Ammon's horn (tissue), 1 donor: ENCODE results near the gene CDH13.
"Not testable (repeated sequence)": the region's sequence is repeated elsewhere in the genome, so short reads cannot be mapped to it uniquely, and the experiment has no call there.

ENCODE experiments used
- DNase-seq: peaks from one replicate; pipeline ENCODE4 v3.0.0-alpha.2; 2016; ENCODE audit warnings: low spot score

The CDH13 gene

DNA sequence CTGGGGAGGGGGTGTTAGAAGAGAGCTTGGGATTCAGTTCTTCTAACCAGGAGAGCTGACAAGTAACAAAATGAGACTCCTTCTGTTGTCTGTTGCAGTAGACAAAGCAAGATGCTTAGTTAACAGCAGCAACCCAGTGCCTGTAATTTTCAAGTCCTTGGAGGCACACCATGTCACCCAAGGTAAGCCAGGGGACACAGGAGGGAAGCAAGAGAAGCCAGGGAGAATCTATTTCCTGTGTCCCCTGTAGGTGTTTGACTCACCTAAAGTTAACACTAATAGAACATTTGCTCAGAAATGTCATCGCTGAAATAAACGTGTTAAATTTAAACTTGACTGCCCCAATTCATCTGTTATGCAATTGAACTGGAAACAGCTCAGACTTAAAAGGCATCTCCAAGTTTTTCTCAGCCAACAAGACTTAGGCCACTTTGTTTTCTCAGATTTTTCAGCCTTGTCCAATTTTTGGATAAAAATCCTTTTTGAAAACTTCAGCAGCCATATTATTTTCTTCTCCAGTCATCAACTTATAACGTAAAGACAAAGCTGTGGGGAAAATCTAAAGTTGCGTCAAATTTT lies 257.6 kb downstream of the CDH13 start:
- DNase-seq = no peak

DNA sequence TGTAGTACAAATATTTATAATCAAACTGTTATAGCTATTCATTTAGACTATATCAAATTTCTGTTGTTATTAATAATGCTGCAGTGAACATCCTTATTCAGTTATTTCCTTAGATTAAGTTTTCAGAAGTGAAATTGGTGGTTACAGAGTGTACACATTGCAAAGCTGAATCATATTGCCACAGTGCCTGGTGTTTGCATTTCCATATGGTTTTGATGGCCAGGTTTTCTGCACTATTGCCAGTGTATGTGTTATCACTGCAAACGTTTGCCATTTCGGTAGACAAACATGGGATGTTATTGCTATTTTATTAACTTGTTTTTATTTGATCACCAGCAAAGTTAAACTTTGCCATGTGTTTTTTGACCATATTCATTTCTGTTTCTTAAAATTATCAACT lies 259.4 kb downstream of the CDH13 start:
- DNase-seq = no peak

DNA sequence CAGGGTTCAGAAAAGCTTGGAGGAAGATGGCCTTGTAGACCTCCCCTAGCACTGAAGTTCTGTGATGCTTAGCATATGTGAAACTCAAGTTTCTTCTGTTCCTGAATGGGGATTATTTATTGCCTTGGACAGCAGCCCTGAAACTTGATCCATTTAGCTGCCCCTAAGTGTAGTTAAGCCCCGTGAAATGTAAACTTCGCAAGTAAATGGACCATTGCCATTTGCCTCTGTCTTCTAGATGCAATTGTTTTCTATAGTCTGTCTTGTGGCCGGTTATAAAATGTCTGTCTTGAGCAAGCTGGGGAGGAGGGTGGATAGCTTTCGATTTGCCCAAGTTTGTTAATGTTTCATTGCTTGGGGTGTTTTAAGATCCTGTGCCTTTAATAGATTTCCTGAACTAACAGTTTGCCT lies 261.8 kb downstream of the CDH13 start:
- no peak for DNase-seq

DNA sequence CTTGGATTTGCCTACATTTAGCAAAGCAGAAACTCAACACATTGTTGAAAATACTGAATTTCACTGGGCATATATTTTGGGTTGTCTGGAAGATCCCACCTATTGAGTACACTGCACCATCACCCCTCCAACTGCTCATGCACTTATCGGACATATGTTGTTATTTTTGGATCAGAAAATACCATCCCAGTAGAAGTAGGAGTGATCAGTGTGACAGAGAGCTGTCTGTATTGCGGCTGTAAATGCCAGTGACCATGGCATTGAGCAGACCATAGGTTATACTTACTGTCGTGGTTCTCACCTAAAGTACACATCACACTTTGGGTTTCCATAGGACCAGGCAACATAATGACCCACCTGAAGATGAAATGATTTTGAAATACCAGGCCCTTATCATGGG lies 264.7 kb downstream of the CDH13 start:
- DNase-seq = no peak

DNA sequence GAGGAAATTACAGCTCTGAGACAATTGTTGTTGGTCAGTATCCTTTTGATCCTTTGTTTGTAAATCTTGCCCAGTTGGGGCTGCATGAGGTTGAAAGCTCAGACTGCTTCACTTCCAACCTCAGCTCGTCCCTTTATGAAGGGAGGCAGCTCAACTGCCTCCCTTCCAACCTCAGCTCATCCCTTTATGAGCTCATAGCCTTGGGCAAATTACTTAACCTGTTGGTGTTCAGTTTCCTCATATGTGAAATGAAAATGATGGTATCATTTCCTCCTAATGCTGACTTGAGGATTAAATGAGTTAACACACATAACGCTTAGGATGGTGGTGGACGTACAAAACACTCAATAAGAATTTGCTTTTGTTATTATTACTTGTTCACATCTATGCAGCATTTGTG lies 265.1 kb downstream of the CDH13 start:
- no peak for DNase-seq

DNA sequence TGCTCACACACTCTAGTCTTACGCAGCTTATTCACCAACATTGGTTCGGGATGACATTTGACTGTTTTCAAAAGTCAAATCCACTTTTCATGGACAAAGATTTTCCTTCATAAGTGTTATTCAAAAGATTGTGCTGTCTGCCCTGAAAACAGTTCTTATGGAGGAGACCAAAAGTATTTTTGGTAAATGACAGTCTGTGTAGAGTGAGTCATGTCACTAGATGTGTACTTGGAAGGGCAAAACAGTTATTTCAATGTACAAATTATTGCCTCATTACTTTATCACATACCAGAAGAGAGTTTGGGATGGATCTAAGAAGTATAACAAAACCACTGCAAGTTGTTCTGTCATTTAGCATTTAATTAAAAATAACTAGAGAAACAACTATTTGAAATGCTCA lies 265.6 kb downstream of the CDH13 start:
- DNase-seq = peak; percentile 16

GRCh38 chr16:82895843-82896242 lies 269.1 kb downstream of the CDH13 start:
- no peak for DNase-seq

DNA sequence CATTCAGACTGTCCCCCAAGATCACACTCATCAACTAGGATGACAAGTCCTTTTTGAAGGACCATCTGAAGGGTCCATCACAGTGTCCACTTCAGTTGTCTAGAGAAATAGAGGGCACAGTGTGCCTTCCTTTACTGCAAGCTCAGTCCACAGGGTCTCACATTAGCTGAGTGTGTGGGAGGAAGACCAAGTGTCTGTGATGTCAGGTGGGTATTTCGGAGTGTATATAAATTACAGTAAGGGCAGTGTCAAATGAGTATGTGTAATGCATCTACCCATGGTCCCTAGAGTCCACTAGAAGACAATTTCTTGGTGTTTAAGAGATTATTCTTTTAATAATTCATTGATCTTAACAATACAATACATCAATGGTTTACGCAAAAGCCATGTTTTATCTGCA lies 272.2 kb downstream of the CDH13 start:
- DNase-seq = no peak

DNA sequence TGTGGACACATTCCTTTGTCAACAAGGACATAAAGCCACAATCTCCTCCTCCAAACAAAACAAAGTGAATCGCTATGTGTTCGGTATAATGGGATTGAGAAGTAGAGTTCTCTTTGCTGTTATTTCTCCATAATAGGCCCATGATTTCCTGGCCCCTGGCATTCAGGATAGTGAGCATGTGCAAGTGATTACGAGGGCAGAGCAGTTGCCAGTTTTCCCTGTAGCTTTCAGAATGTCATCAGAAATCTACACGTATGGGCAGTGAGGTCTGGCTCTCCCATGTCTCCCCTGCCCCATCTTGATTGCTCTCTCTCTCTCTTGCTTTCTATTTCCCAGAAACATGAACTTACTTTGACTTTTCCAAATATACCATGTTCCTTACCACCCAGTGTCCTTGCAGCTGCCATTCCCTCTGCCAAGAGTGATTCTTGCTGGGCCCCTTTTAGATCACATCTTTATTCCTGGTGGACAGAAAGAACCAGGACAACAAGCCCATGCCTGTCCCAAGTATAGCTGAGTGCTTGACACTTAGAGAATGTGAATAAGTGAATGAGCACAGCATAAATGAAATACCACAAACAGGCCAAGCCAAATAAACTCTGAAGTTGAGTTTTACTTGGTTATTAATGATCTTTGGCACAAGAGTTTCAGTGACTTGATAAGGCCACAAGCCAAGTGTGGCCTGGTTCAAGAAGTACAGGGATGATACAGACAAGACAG lies 273.1 kb downstream of the CDH13 start:
- DNase-seq = no peak

DNA sequence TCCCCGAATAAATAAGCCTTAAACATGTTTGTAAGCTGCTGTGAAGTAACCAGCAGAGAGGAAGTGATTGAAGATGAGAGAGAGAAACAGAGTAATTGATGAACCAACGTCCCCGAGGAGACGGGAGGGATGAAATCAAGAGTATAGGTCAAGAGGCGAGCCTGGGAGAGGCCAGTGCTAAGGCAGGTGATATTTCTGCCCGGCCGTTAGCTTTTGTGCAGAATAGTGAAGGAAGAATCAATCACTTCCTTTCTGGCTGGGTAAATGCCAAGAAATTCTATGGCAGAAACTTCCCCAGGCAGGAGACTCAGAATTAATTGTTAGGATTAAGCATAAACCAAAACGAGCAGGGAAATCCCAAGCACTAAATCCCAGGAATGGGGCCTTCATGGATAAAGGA lies 273.8 kb downstream of the CDH13 start:
- no peak for DNase-seq

- peak; percentile 35 for DNase-seq
These were observed 285.2 kb downstream of the CDH13 start for GRCh38 chr16:82911925-82912324.

DNA sequence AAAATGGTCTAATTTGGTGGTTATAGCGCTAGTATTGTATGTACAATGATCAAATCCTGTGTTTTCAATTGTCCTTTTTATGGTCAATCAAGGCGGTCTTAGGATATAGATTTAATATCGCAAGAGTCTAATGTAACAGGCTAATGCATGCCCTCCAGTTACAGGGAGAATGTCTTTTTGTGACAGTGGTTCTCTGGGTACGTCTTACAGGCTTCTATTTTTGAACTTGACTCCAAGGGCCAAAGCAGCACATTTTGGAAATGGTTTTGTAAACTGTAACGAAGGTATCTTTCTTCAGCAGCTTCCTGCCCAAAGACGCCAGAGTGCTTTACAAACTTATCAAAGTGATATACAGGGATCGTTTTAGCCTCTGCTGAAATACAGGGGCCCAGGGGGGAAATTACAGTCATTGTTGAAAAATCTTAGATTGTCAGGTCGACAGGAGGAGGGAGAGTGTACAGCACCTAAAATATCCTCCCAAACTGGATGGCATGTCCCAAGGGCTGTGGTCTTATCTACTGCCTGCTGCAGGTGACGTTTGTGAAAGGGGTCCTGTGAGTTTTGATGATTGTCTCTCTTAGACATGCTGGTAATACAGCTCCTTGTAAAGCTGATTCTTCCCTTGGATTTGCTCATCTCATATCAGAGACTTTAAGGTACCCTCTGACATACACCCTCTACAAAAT lies 288.5 kb downstream of the CDH13 start:
- no peak for DNase-seq

DNA sequence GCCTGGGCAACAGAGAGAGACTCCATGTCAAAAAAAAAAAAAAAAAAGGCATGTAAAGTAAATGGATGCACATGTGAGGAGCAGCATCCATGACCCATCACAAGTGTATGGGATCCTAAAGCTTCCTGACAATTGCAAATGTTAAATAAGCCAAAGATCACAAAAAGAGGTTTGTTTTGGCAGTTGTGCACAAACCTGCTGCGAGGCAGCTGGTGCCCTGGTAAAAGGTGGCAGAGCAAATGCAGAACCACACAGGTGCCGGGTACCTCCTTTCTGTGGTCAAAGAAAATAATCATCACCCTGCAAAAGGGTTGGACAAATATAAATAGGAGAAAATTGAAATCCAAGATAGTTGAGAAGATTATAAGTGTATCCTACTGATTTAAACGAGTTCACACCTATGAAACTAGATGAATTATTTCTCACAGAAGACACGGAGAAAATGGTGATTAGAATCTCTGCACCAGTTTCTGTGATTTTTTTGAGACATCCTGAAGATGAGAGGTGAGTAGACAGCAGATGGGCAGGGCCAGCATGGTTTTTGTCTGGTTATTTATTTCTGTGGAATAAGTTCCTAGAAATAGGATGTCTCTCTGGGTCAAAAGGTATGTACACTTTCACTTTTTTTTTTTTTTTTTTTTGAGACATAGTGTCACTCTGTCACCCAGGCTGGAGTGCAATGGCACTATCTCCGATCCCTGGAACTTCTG lies 291.3 kb downstream of the CDH13 start:
- no peak for DNase-seq

- no peak for DNase-seq
These were observed 297.5 kb downstream of the CDH13 start for GRCh38 chr16:82924075-82924854.

DNA sequence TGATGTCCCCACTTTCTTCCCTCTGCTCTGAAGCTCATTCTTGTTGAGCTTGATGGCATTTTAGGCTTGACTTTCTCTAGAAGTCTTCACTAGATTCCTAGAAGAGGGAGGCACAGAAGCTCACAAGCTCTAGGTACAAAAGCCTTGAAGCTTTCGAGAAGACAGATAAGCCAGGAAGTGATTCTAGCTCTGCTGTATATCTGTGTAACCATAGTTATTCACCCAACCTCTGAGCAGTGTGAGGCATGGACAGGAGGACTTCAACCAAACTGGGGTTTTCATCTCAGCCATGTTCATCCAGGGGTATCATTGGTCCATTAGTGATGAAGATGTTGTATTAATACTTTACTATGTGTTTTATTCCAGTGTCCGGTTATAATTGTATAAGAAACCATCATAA lies 299.7 kb downstream of the CDH13 start:
- DNase-seq = no peak

GRCh38 chr16:82933933-82934332 lies 307.2 kb downstream of the CDH13 start:
- DNase-seq = not testable (repeated sequence)

DNA sequence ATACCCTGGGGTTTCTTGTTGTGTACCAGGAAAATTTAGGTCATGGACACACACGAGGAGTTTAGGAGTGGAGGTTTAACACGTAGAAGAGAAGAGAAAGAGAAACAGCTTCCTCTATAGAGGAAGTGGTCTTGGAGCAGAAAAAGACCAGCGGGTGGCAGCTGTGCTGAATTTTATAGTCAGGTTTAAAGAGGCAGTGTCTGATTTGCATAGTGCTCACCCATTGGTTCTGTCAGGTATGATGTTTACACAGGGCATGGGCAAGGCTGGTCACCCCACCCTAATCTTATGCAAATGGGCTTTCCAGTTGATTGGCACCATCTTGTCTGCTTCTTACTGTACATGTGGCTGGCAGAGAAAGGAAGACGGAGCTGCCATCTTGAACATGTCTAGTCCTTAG lies 309.0 kb downstream of the CDH13 start:
- DNase-seq = no peak

DNA sequence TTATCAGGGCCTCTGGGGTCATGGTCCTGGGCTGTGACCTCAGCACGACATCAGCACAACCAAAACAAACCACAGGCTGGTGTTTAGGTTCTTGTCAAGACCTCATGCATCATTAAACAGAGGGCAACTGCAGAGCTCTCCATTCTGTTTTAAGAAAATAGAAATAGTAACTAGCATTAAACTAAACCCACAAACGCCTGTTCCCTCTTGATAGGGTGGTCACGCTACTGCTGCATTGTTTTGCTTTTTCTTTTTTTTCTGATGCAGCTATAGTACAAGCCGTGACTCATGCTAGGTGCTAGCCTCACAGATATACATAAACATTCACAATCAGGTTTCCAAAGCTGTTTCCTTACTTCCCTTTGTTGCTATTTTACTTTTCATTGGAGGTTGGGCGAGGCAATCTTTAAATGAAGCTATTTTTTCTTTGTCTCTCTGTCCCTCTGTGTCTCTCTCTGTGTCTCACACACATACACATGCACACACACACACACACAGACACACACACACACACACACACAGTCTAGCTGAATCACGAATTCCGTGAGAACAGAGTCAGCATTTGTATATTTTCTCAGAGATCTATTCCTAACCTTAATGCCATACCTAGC lies 310.3 kb downstream of the CDH13 start:
- no peak for DNase-seq

- DNase-seq = no peak
These were observed 311.3 kb downstream of the CDH13 start for GRCh38 chr16:82937926-82938520.

GRCh38 chr16:82943371-82943770 lies 316.6 kb downstream of the CDH13 start:
- DNase-seq = no peak

DNA sequence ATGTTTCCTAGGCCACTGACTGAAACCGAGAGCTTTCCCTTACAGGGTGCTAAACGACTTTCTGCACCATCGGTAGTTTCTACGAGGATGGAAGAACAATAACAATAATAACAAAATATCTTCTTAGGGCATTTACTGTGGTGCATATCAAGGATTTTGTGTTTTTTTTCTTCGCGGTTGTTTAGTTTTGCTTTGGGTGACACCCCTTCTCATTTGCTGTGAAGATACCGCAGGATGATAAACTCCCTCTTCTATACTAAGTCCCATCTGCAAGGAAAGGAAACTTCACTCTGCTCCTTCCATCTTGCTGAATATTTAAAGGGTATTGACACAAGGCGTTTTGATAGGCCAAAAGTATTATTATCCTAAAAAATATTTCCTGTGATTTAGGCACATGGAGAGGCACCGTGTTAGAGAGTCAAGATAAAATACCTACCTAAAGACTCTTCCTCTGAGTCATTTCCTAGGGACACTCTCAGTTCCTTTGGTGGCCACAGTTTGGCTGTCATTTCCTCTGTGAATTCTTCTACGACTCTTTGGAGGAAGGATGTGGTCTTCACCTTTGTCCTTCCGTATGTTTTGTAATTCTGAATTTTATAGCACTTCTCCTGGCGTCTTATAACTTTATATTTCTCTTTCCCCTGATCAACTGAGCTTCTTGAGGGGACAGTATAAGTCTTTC lies 318.8 kb downstream of the CDH13 start:
- DNase-seq = no peak
